Endothelial cell of umbilical vein (primary cell): ENCODE data around the gene SUV39H2. TPM values are rescaled to one million over a fixed set of nuclear protein-coding genes. Genes with fewer than 3 reads are reported as not detected.

ENCODE experiments used
- BruUV-seq: library from RNA; stranded (reverse); fragments of 400-500 nt; replicated peaks from 2 replicates; lab custom pipeline; 2021; lab: Mats Ljungman, UMichigan
- CTCF ChIA-PET: fragments of 300-600, 350-600 bp; sonication (Branson Sonifier 250); formaldehyde crosslinking; loops from one replicate; lab custom pipeline; 2021; ENCODE audit warnings: antibody characterized with exemption, inconsistent platforms; lab: Charles Lee
- POLR2A ChIA-PET: fragments of 300-600, 350-600 bp; sonication (Branson Sonifier 250); formaldehyde crosslinking; loops from one replicate; lab custom pipeline; 2021; ENCODE audit warnings: antibody characterized with exemption, inconsistent platforms; lab: Charles Lee
- DNase-seq: peaks from one replicate; pipeline ENCODE4 v3.0.0-alpha.2; 2011; ENCODE audit warnings: low read depth, low spot score
- FAIRE-seq: peaks from 2 replicates; lab custom pipeline; 2011; peaks lifted over from hg19 to GRCh38; lab: Jason Lieb, UNC
- H2AFZ ChIP-seq: 2 replicates; pipeline ENCODE4 v1.6.0; 2012; ENCODE audit warnings: low read depth, low read length, control low read depth, inconsistent platforms
- H3K27ac ChIP-seq: 2 replicates; pipeline ENCODE4 v1.5.1; 2011; ENCODE audit warnings: low read depth, mild to moderate bottlenecking, control low read depth, low read length, moderate library complexity; ENCODE audit not compliant: insufficient read depth
- H3K27me3 ChIP-seq, 2 experiments: 2 replicates each; pipeline versions ENCODE4 v1.6.0 to v1.6.1; 2011; ENCODE audit warnings: low read length in 2 of 2, mixed read lengths in 1 of 2; ENCODE audit not compliant: control insufficient read depth in 2 of 2, insufficient read depth in 2 of 2
- H3K36me3 ChIP-seq, 2 experiments: 2 replicates in 1 of 2; 3 replicates in 1 of 2; pipeline ENCODE4 v1.5.1; 2011; ENCODE audit warnings: low read length in 2 of 2, mild to moderate bottlenecking in 1 of 2, moderate library complexity in 1 of 2; ENCODE audit not compliant: control insufficient read depth in 2 of 2, insufficient read depth in 2 of 2; ENCODE audit errors: extremely low read depth in 1 of 2
- H3K4me1 ChIP-seq: 3 replicates; pipeline ENCODE4 v1.5.1; 2011; ENCODE audit warnings: mild to moderate bottlenecking, low read length; ENCODE audit not compliant: control insufficient read depth, insufficient read depth; ENCODE audit errors: extremely low read depth
- H3K4me2 ChIP-seq: 2 replicates; pipeline ENCODE4 v1.6.1; 2011; ENCODE audit warnings: low read length, control low read depth, mixed read lengths; ENCODE audit not compliant: insufficient read depth
- H3K4me3 ChIP-seq, 3 experiments: fragments of 200-600 bp in 1 of 3; sonication (generic), shearing (Covaris generic) in 1 of 3; replicated peaks in 1 of 3; 2 replicates each; pipeline ENCODE4 v1.5.1; 2011 to 2016; ENCODE audit warnings: control low read depth in 3 of 3, low read length in 3 of 3, mild to moderate bottlenecking in 2 of 3, inconsistent platforms in 1 of 3, low read depth in 1 of 3, moderate library complexity in 1 of 3; ENCODE audit not compliant: insufficient read depth in 1 of 3
- H3K79me2 ChIP-seq: 2 replicates; pipeline ENCODE4 v1.6.0; 2012; ENCODE audit warnings: low read length, inconsistent platforms; ENCODE audit not compliant: control insufficient read depth, insufficient read depth
- H3K9ac ChIP-seq: replicated peaks from 2 replicates; pipeline ENCODE3; 2011; ENCODE audit warnings: low read length, control low read depth; ENCODE audit not compliant: insufficient read depth; ENCODE audit errors: extremely low read depth
- H3K9me1 ChIP-seq: replicated peaks from 3 replicates; pipeline ENCODE4 v1.6.0; 2011; ENCODE audit warnings: mild to moderate bottlenecking, low read length; ENCODE audit not compliant: control insufficient read depth, insufficient read depth; ENCODE audit errors: extremely low read depth
- H3K9me3 ChIP-seq: replicated peaks from 2 replicates; pipeline ENCODE4 v1.5.1; 2012; ENCODE audit warnings: low read length, inconsistent platforms; ENCODE audit not compliant: control insufficient read depth, insufficient read depth
- H4K20me1 ChIP-seq: replicated peaks from 2 replicates; pipeline ENCODE3; 2011; ENCODE audit warnings: mild to moderate bottlenecking, low read length; ENCODE audit not compliant: control insufficient read depth, insufficient read depth; ENCODE audit errors: extremely low read depth
- CTCF ChIP-seq, 2 donors: IDR thresholded peaks; 1 replicate in 1 of 2; 2 replicates in 1 of 2; pipeline ENCODE4 v1.5.1; 2011; ENCODE audit warnings: low read length in 2 of 2, mild to moderate bottlenecking in 2 of 2, moderate library complexity in 2 of 2, control low read depth in 1 of 2, inconsistent platforms in 1 of 2, low read depth in 1 of 2; ENCODE audit not compliant: insufficient read depth in 1 of 2; ENCODE audit errors: extremely low read depth in 1 of 2
- EZH2 ChIP-seq: IDR thresholded peaks from 2 replicates; pipeline ENCODE4 v1.6.1; 2012; ENCODE audit warnings: borderline replicate concordance, low read depth, mild to moderate bottlenecking, moderate library complexity, low read length, inconsistent platforms; ENCODE audit not compliant: severe bottlenecking
- FOS ChIP-seq: IDR thresholded peaks from 2 replicates; pipeline ENCODE4 v1.6.1; 2011; ENCODE audit warnings: mild to moderate bottlenecking, low read length, moderate library complexity, borderline replicate concordance; ENCODE audit not compliant: insufficient read depth
- GATA2 ChIP-seq: IDR thresholded peaks from 2 replicates; pipeline ENCODE4 v1.7.0; 2011; ENCODE audit warnings: low read depth, mild to moderate bottlenecking, moderate library complexity, mixed read lengths, low read length; ENCODE audit not compliant: insufficient read length, insufficient read depth
- JUN ChIP-seq: IDR thresholded peaks from 2 replicates; pipeline ENCODE4 v1.6.1; 2011; ENCODE audit warnings: borderline replicate concordance, low read depth; ENCODE audit not compliant: insufficient read length, insufficient read depth
- MAX ChIP-seq: IDR thresholded peaks from 2 replicates; pipeline ENCODE4 v1.6.1; 2011; ENCODE audit not compliant: insufficient read depth, insufficient read length
- MYC ChIP-seq: IDR thresholded peaks from one replicate; pipeline ENCODE4 v1.6.1; 2011; ENCODE audit warnings: mild to moderate bottlenecking, low read depth, low read length
- POLR2A ChIP-seq: IDR thresholded peaks from 2 replicates; pipeline ENCODE4 v1.6.1; 2012; ENCODE audit warnings: low read depth, mild to moderate bottlenecking, control low read depth, low read length
- POLR2AphosphoS5 ChIP-seq: IDR thresholded peaks from 2 replicates; pipeline ENCODE4 v1.6.1; 2012; ENCODE audit warnings: low read depth, mild to moderate bottlenecking, control low read depth, low read length, moderate library complexity; ENCODE audit not compliant: insufficient read depth
- dilution Hi-C: fragments of 300-500 bp; cut with MboI; formaldehyde crosslinking; loops from one replicate; pipeline ENCODE4 v1.15.0; 2019; ENCODE audit warnings: low sequenced_read_pairs; ENCODE audit not compliant: extremely low pct_ligation_motif_present
- intact Hi-C: fragments of 100-400 bp; cut with micrococcal nuclease; formaldehyde crosslinking; loops from one replicate; pipeline ENCODE4 v1.10.0; 2022
- polyA plus RNA-seq, 4 experiments: library from polyadenylated mRNA; depleted of rRNA in 3 of 4; stranded (reverse) in 3 of 4; unstranded in 1 of 4; fragments of >200 nt; gene quantifications; 2 replicates each; pipeline versions ENCODE4 v1.2.1 to v1.2.3, GENCODE V29; 2011 to 2012; ENCODE audit warnings: missing spikeins in 1 of 4
- total RNA-seq: library from RNA; stranded (reverse); gene quantifications from 2 replicates; pipeline ENCODE4 v1.2.3, GENCODE V29; 2021

Gene SUV39H2
- total and polyA plus RNA-seq, 2 donors (not counting 3 experiments of a cell fraction or from before 2014, with no cell fraction given) = 5.7 to 29.9 TPM

- dilution Hi-C loops = no loop called here
These were observed 48.2 kb downstream of the SUV39H2 start for GRCh38 chr10:14926722-14927416.

More at GRCh38 chr10:14926722-14927416, 48.2 kb downstream of the SUV39H2 start:
- Histone ChIP-seq H3K4me1 (no peaks in the 10 kb centered on the region), H3K27me3 (no peaks in the 10 kb centered on the region), H3K9me1 (no peaks in the 10 kb centered on the region), H3K9ac (no peak overlapping the region), H3K79me2 (no peaks in the 10 kb centered on the region), H3K4me2 (no peak overlapping the region), H3K36me3 (peaks cover 11 to 17% of the 10 kb centered on the region in 2 experiments), H3K4me3 (no peak overlapping the region), H2AFZ (no peak overlapping the region), H4K20me1 (peaks cover 2% of the 10 kb centered on the region), H3K27ac (no peak overlapping the region), H3K9me3 (no peaks in the 10 kb centered on the region)
- CTCF ChIA-PET = interaction anchor here (0.7 kb wide), 1 partner anchor 26 kb away, joined by 4 read pairs; no protein-coding TSS in a partner anchor
- intact Hi-C loops = no loop called here
- POLR2A ChIA-PET = no interaction called here
- DNase-seq (no peak), FAIRE-seq (no peak)
- no peak for TF ChIP-seq POLR2AphosphoS5
- no peak for TF ChIP-seq MAX
- no peak for TF ChIP-seq EZH2
- TF ChIP-seq POLR2A = no peak
- TF ChIP-seq CTCF (IDR thresholded peaks at IDR 0.05; ENCODE audit: extremely low read depth in 1 of 2, insufficient read depth in 1 of 2, low read depth in 1 of 2, low read length in 2 of 2) = no peak
- no peak for TF ChIP-seq FOS
- TF ChIP-seq MYC = no peak
- TF ChIP-seq JUN = no peak
- no peak for TF ChIP-seq GATA2
- BruUV-seq = no TSS peak
